Activated T-helper 9 cell treated with anti-CD3 and anti-CD28 coated beads, Interleukin-2, amount 50 U/mL, for 16 hours (primary cell): ENCODE measurements around the gene CCDC110.
A peak's percentile ranks its signal among the peaks of the same experiment; 100 is the strongest.

Source experiments
- DNase-seq: peaks from one replicate; pipeline ENCODE4 v3.0.0-alpha.2; 2020; ENCODE audit warnings: low read depth

The CCDC110 gene

DNA sequence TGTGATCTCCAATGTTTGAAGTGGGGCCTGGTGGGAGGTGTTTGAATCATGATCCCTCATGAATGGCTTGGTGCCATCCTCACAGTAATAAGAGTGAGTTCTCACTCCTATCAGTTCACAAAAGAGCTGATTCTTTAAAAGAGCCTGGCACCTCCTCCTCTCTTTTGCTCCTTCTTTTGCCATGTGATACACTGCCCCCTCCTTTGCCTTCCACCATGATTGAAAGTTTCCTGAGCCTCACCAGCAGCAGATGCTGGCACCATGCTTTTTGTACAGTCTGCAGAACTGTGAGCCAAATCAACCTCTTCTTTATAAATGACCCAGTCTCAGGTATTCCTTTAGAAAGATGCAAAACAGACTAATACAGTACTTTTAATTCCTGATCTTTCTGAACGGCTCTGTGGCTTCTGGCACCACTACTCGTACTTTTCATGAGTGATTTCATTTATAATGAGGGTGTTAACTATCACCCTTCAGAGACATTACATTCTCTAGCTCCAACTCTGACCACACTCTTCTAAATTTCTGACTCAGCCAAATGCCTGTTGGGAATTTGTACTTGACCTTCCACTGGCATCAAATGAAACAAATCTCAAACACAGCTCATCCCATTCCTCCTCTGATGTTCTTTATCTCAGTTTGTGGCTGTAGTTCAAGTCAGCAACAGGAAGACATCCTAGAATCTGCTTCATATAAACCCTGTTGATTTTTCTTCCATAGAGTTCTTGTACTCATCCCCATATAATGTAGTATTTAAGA, 50.0 kb downstream of the CCDC110 start:
- no peak for DNase-seq

DNA sequence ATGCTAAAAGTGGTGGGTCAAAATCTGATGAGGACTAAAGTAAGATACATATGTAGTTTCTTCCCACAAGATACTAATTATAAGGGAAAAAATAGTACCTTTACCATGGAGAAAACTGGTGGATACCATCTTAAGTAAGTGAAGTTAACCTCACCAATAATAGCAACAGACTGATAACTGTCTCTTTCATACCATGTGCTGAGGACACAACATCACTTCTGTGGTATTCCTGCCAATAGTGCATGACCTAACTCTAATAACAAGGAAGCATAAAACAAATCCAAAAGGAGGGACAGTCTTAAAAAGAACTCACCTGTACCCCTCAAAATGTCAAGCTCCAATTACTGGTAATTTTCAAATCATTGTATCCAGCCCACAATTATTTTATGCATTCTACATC, 54.6 kb downstream of the CCDC110 start:
- no peak for DNase-seq

DNA sequence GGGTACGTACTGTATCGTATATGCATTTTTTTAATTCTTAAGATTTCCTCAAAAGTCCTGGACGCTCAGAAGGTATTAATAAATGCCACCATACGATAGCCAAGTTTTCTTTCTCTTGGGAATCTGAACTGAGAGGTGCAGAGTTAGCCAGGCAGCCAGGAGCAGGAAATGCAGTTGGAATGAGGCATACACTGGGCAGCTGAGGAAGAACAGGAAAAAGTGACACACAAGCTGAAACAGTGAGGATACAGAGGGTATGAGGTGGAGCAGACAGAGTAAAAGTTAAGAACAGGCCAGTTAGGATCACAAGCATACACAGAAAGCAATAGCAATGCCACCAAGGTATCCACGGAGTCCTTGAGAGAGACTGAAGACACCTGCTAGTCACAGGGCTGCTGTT, 59.1 kb downstream of the CCDC110 start:
- DNase-seq: no peak

DNA sequence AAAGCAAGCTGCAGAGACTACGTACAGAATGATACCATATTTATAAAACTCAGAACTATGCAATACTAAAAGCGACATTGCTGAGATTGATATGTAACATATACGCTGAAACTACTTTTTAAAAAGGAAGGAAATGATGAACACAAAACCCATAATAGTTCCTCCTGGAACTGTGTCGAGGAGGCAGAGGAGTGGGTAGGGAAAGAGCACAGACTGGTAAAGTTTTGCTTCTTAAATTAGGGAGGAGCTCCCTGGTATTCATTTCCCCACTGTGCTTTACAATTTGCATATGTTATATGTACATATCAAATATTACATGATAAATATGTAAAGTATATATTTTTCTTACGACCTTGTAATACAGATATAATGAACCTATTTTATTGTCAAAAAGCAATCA, 59.7 kb downstream of the CCDC110 start:
- DNase-seq: no peak

DNA sequence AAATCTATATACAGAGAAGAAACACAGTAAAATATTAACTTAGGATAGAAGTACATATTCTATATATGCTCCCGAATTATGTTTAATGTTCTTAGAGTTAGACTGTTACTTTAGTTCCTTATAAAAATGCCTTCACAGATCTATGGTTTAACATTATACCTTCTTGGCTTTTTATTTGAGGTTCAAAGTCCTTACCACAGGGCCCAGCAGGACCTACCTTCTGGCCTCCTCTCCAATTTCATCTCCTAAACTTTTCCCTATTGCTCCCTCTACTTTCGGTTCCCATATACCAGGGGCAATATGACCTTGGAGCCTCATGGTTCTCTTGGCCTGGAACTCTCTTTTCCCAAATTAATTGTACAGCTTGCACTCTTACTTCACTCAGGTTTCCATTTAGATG, 63.1 kb downstream of the CCDC110 start:
- no peak for DNase-seq

DNA sequence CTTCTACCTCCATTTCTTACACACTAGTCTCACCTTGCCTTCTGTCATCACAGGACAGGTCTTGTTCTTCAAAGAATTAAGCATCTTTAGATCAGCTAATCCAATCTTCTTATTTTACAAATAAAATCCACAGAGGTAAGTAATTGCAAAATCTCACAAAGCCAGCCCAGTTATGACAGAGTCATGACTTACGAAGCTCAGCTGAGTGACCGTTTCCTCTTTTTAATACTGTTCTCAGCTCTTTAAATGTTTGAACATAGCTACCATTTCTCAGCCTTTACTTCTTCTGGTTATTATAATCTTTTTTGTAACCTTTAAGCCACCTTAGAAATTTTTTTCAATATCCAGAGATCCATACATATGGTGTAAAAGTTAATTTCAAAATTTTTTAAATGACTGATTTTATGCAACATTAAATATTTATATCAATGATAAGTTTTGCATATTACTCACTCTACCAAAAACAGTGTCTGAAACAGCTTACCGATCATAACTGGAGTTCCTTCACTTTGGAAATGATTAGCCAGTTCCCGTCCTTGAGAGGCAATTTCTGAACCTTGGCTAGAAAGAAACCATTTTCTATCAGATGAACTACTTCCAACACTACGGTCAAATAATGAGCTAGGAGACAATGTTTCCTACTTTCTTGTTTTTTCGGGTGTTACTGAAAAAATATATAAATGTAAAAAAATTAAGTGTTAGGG, 66.1 kb downstream of the CCDC110 start:
- no peak for DNase-seq

DNA sequence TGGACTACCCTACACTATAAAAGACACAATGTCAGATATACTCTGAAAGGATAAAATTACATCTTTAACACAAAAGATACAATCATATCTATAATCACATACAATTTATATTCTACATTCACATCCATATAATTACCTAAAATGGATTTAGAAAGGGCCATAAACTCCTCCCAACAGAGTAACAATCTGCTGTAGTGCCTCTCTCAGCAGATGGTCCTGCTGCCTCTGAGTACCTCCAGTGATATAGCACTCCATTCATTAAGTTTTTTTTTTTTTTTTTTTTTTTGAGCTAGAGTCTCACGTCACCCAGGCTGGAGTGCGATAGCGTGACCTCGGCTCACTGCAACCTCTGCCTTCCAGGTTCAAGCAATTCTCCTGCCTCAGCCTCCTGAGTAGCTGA, 67.5 kb downstream of the CCDC110 start:
- no peak for DNase-seq

DNA sequence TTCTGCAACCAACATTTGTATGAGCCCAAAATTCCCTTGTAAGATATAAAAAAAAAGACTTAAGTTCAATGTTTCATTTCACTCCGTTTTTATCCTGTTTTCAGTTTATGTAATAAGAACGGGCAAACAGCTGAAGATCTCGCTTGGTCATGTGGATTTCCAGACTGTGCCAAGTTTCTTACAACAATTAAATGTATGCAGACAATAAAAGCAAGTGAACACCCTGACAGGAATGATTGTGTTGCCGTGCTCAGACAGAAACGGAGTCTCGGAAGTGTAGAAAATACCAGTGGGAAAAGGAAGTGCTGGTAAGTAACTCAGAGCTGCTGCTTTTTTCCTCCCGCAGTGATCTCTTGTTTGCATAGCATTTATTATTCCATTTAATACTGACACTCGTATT, 72.1 kb downstream of the CCDC110 start:
- DNase-seq: no peak

DNA sequence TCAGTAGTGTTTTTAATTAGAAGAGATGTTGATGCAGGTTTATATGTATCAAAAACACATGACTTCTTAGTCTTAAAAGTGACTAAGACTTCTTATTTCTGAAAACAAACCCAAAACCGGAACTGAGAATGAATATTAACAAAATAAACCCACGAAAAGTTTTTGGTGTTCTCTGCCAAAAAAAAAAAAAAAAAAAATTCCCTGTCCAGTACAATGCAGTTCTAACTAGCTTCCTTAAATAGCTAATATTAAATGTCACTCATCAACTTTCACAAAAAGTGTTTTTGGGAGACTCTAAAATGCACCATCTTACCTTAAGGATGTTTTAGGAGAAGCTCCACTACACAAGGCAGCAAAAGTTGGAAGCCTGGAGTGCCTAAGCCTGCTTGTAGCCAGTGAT, 72.9 kb downstream of the CCDC110 start:
- DNase-seq: no peak

DNA sequence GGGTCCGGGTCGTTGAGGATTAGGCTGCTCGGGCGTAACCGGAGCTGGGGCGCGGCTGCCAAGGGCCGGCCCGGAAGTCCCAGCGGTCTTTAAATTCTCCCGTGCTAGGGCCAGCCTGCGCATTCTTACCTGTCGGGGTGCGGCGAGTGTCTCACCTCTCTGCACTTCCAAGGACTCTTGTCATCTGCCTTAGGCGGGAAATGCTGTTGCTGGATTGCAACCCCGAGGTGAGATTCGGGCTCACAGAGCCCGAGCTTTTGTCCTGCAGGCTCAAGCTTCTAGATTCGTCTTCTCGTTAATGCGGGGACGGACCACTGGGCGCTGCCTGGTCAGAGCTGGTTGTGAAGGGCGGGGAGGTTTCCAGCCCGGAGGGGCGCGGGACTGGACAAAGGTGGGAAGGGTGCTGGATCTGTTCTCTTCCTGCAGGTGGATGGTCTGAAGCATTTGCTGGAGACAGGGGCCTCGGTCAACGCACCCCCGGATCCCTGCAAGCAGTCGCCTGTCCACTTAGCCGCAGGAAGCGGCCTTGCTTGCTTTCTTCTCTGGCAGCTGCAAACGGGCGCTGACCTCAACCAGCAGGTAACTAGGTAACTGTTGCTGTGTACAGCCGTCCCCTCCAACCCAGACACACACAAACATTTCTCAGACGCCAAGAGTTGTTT, 74.7 kb downstream of the CCDC110 start, which contains the start of gene ANKRD37:
Gene ANKRD37 (plus strand): TSS at position 118 of the 662 bp plus-strand sequence. CDS start 83 bp downstream, at position 201.
- no peak for DNase-seq

DNA sequence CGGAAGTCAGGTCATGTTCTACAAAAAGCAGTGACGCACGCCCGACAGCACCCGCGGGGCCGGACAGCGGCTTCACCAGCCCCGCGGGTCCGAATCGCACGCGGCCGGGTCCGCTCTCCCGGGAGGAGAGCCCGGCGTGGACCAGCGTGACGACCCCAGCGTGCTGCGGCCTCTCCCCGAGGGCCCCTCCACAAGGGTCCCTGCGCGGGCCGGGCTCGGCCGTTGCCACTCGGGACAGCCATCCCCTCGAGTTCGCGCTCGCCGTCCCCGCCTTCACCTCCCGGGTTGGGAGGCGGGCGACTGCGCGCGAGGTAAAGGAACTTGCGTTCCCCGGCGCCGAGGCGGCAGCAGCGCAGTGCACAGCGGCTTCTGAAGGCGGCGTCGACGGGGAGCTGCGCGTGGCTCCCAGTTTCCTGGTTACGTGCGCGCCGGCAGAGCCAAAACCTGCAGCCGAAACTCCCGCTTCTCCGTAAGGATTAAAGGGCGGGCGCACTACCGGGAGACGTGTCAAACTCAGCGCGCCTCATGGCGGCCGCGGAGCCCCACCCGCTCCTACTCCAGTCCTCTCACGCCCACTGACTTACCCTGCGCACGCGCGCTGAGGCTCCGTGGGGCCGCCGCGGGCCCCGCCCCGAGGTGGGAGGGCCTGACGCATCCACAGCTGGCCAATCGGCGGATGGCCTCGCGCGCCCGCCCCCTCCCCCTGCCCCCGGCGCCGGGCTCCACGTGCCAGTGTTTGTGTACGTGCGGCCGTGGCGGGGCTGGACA, 75.4 kb downstream of the CCDC110 start:
- peak; percentile 96 for DNase-seq

DNA sequence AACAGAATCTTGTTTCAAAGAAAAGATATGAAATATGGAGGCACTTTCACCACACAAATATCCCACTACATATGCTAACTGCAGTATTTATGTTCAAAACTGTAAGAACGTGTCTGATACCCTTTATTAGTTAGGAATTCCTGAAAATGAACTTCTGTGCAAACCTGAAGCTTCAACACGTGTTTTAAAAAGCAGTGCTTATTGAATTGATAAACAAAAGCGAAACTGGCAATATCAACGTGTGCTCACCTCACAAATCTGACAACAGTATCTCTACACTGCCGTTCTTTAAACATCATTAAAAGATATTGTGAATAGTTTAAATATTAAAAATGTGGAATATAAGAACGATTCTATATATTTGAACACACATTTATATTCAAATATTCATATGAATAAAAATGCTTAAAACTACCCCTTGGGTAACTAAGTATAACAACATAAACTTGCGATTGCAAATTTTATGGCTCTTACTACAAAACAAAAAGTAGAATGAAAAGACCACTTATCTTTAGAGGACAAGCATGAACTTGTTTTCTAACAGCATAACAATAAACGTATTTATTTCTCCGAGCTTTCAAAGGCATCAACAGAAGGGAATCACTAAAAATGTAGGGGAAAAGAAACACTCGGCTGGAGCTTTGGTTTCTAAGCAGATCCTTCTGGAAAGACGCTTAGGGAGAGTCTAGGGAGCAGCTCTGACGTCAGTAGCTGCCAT, 76.1 kb downstream of the CCDC110 start, which contains the start of gene LRP2BP:
Gene LRP2BP (minus strand): TSS at position 687 of the 718 bp plus-strand sequence. CDS start 17,738 bp downstream, outside the sequence.
- no peak for DNase-seq
